GM21619 (cell line): Measurements from ENCODE around the gene TMEM205.
"Not testable (repeated sequence)": the region's sequence is repeated elsewhere in the genome, so short reads cannot be mapped to it uniquely, and the experiment has no call there.

Source experiments
- ATAC-seq: cut with Tn5 transposase; IDR thresholded peaks from one replicate; pipeline ENCODE4 v1.9.1; 2021; ENCODE audit not compliant: unreplicated experiment

The TMEM205 gene

DNA sequence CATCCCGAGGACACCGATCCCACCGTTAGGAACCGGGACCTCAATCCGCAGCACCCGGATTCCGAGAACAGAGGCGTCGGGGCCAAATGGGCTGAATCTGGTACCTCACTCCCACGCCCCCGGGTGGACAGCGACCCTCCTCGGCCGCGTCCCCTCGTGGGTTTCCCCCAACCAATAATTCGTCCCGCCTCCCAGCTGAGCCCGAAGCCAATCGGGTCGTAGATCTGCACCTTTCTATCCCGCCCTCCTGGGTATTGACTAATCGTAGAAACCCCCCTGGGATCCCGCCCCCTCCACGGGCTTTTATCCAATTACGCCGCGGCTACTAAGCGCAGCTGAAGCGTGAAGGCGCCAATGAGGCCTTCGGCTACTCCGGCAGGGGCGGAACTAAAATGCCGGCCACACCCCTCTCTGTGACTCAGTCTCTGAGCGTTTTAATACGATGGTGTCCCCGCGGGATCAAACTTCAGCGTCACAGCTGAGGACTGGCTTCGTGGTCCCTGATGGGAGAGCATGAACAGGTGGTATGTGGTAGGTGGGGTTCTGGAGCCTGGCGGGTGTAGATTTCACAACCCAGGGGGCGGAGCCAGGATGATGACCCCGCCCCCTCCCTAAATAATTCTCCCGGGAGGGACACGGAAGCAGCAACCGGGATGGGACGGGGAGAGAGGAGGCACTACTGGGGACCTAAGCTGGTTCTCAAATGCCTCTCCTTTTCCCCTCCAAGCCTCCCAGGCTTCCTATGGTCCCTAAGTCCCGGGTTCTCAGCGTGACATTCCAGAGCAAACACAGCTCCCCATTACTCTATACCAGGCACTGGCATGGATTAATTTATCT lies at the start of gene TMEM205, which contains the start of gene CCDC159:
TSS of gene TMEM205 (minus strand) at position 165 of the 837 bp plus-strand sequence. CDS start 649 bp downstream, outside the sequence.
TSS of gene CCDC159 (plus strand) at position 416 of the 837 bp plus-strand sequence. CDS start at position 504, 88 bp downstream.
- peak; percentile 82 for ATAC-seq

DNA sequence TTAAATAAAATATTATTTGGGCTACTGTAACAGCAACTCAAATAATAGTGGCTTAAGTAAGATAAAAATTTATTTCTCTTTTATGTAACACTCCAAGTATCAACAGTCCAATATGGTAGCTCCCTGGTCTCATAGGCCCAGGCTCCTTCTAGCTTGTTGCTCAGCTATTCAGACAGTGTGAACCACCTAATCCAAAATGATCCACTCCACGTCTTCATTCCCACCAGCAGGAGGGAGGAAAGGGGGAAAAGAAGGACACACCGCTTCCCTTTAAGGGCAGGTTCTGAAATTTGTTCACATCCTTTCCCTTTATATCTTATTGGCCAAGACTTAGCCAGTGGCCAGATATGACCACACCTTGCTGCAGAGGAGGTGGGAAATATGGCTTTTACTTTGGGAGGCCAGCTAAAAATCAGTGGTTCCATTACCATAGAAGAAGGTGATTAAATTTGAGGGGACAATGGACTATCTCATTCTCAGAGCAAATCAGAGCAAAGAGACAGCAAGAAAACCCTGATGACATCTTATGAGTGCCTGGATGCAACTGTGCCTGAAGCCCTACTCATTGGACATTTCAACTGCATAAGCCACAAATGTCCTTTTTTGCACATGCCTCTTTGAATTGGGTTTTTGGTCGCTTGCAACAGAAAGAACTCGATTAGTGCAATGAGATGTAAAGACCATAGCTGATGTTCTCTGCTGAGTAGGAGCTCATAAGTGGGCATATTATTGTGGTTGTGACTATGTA lies 45.0 kb upstream of the TMEM205 start:
- ATAC-seq: no peak

DNA sequence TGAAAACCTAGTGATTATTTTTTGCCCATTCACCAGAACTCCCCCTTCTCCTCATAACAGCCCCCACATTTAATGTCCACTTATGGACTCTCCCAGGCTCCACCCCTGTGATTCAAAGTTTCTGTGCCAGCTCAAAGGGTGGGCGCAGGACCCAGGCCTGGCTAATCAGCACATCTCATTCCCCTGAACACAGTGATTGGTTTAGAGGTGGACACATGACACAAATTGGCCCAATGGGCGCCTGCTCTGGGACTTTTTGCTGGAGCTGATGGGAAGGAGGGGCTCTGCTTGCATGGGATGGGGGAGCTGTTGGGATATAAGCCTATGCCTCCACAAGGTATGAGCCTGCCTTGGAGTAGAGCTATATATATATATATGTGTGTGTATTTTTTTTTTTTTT lies 44.3 kb upstream of the TMEM205 start:
- no peak for ATAC-seq

DNA sequence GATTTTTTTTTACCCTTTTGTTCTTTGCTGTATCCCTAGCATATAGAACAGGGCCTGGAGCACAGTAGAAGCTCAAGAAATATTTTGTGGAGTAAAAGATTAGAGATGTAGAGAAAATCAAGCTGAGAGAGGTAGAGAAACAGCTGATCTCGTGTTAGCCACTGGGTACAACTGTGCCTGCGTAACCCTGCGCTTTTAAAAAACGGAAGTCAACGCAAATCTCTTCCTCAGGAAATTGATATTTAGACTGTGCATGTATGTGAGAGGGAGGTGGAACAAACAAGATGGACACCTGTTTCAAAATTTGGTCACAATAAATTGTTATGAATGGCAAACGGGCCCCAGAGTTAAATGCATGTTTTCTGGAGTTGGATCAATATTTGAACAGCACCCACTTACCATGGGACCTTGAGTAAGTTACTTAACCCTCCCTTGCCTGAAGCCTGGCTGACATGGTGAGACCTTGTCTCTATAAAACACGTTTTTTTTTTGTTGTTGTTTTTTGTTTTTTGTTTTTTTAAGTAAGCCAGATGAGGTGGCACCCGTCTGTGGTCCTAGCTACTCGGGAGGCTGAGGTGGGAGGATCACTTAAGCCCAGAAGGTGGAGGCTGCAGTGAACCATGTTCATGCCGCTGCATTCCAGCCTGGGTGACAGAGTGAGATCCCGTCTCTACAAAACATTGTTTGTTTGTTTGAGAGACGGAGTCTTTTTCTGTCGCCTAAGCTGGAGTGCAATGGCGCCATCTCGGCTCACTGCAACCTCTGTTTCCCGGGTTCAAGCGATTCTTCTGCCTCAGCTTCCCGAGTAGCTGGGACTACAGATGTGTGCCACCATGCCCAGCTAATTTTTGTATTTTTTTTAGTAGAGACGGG lies 41.3 kb upstream of the TMEM205 start:
- no peak for ATAC-seq

DNA sequence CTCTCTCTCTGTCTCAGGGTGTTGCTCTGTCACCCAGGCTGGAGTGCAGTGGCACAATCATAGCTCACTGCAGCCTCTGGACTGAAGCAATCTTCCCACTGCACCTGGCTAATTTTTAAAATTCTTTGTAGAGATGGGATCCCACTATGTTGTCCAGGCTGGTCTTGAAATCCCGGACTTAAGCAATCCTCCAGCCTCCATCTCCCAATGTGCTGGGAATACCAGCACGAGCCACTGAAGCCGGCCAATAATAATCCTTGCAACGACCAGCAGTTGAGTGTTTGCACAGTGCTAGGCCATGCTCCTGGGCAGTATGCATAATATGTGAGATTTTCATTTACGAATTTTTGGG lies 38.7 kb upstream of the TMEM205 start:
- no peak for ATAC-seq

DNA sequence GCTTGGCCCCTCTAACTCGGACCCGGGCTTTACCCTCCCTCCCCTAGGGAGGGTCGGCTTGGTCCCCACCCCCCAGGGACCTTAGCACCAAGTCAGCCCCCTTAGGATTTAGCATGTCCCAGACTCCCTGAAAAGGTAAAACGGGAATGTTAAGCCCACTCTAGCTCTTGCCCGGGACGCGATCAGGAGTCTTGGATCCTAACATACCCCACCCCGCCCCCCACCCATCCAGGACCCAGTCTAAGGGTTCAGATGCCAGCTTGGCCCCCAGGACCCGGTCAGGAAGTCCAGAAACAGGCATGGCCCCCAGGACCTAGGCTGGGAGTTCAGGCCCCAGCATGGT lies 37.6 kb upstream of the TMEM205 start:
- ATAC-seq: no peak

DNA sequence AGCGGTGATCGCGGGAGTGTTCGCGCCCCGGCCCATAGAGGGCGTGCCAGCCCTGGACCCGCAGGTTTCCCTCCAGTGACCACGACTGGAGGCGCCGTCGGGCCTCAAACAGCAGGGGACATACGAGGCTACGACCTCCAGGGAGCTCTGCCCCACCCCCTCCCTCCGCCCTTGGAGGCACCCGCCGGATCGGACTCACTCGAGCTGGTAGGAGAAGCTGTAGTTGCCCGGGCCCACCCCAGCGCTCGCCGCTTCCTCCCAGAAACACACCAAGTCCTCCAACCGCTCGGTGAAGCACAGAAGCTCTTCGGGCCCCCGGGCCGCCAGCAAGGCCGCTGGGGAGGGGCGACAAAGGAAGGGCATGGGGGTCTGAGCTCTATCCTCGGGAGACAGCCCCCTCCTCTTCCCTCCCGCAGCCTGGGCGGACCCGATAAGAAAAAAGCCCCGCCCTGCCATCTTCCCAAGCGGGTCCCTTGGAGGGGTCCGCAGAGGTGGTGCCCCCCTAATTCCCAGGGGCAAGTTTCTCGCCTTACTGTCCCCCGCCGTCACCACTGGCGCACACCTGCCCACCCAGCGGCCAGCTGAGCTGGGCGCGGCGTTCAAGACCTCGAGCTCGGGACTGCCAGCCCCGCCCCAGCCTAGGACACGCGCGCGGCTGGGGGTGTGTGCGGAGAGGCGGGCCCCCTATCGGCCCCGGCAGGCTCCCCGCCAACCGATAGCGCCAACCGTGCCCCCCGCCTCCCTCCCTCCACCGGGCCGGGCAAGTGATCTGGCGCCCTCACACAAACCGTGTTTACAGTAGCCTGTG lies 37.0 kb upstream of the TMEM205 start:
- ATAC-seq: no peak

DNA sequence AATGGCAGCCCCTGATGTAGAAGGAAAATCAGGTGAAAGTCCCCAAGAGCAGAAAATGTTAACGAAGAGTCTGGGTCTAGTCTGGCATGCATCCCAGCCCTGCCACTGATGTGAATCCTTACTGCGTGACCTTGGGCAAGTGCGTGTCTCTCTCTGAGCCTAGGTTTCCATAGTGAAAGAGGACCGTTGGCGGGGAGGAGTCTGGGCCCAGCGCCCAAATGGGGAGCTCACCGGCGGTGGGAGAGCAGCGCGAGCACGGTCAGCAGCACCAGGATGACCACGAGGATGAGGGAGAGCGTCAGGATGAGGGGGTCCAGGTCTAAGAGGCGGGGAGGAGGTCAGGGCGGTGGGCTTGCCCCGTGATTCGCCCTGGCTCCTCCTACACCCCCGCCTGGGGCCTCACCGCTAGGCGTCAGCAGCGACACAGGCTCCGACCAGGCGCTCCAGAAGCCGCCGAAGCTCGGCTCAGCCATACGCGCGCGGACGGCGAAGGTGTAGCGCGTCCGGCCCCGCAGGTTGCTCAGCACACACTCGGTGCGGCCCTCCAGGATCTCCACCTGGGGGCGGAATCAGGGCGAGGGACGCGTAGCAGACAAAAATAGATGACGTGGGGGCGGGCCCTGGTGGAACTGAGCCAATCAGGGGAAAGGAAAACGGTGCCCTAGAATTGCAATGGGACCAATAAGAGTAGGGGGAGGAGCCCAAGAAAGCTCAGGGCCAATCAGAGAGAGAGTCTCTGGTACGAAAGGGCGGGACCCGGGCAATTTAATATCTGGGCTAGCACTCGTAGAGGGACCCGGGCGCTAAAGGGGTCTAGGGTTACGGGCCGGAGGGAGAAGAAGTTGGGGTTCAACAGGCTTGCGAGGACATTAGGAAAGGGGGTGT lies 34.8 kb upstream of the TMEM205 start:
- peak; percentile 68 for ATAC-seq

DNA sequence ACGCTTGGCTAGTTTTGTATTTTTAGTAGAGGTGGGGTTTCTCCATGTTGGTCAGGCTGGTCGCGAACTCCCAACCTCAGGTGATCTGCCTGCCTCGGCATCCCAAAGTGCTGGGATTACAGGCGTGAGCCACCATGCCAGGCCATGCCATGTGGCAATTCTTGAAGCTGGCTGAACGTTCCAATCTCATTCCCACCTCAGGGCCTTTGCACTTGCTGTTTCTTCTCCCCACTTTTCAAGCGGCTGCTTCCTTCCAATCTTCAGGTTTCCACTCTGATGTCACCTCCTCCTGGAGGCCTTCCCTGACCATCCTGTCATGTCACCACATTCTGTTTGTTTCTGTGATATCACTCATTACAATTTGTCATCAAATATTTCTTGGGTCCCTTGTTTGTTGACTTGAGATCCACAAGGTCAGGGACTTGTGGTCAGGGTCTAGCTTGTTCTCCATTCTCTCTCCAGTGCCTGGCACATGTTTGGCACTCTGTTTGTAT lies 33.8 kb upstream of the TMEM205 start:
- ATAC-seq: no peak

DNA sequence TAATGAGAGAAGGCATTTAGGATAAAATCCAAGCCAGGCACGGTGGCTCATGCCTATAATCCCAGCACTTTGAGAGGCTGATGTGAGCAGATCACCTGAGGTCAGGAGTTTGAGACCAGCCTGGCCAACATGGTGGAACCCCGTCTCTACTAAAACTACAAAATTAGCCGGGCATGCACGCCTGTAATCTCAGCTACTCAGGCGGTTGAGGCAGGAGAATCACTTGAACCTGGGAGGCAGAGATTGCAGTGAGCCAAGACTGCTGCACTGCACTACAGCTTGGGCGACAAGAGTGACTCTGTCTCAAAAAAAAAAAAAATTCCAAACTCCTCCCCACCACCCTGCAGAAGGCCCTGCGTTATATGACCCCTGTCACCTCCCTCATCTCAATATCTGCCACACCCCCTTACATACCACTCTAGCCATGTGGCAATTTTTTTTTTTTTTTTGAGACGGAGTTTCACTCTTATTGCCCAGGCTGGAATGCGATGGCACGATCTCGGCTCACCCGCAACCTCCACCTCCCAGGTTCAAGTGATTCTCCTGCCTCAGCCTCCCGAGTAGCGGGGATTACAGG lies 33.3 kb upstream of the TMEM205 start:
- ATAC-seq: not testable (repeated sequence)

DNA sequence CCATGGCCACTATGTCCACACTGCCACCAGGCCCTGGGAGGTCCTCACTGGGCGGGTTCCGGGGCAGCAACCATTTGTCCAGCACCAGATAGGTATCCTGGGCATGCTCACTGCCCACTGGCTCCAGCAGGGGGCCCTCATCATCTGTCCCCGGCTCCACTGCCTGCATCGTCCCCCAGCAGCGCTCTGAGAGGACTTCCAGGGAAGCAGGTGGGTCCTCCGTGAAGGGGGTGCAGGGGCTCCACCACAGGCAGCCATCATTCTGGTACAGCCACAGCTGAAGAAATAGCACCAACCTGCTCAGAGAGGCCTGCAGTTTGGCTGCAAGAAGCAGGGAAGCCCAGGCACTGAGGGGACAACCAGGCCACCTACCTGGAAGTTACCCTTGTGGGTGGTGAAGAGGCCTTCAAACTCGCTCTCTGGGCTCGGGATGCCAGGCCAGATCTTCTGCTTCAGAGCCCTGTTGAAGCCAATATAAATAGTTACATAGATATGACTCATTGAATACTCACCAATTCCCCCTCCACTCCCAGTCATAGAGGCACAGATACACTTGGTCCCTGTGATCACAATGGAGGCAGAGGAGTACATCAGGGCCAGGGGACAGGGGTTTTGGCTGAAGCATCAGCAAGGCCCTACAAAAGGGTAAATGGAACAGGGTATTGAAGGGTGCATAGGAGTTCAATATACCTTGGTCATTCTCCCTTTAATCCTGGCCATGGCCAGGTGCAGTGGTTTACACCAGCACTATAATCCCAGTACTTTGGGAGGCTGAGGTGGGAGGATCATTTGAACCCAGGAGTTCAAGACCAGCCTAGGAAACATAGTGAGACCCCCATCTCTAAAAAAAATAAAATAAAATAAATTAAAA lies 32.5 kb upstream of the TMEM205 start:
- no peak for ATAC-seq

DNA sequence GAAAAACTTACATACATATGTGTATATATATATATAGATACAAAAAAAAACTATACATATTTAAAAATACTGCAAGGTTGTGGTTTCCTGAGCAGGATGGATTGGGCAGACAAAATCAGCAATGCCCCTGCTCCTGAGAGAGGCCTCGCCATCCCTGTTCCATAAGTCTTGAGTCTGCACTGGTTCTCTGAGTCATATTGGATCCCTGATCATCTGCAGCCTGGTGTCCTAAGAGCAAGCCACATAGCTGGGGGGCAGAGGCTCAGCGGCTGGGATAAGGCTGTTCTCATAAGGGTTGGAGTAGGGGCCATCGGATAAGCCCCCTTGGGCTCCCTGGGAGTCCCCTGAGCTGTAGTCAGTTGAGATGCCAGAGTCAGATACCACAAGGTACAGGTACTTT lies 31.7 kb upstream of the TMEM205 start:
- ATAC-seq: no peak

DNA sequence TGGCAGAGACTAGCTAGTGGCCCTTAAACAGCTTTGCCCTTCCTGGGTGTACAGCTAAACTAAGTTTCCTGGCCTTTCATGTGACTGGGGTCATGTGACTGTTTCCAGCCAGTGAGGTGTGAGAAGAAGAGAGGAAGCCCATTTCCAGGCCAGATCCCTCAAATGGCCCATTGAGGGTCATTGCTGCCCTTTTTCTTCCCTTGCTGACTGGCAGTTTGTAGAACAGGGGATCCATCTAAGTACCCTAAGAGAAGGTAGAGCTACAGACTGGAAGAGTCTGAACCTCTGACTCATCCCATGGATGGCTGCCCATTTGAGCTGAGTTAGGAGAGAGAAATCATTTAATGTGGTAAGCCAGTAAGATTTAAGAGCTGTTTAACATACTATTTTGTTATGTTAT lies 31.2 kb upstream of the TMEM205 start:
- ATAC-seq: no peak

DNA sequence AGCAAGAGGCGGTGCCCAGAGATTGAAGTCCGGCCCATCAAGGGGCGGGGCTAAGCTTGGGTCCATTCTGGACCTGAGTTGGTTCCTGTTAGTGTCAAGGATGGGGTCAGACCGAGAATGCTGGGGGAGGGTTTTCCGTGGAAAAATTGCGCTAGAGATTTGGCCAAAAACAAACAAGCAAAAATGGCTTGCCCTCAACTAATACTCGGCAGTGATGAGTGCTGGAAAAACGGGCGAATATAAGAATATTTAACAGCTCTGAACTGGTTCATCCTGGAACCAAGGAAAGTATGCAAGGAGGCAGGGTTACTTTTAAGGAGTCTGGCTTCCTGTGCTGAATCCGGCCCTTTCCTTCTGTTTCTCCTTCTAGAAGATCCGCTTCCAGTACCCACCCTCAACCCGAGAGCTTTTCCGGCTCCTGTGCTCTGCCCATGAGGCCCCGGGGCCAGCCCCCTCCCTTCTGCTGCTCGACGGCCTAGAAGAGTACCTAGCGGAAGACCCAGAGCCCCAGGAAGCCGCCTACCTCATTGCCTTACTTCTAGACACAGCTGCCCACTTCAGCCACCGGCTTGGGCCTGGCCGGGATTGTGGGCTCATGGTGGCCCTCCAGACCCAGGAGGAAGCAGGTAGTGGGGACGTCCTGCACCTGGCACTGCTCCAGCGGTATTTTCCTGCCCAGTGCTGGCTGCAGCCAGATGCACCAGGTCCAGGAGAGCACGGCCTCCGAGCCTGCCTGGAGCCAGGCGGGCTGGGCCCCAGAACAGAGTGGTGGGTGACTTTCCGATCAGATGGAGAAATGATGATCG lies 29.3 kb upstream of the TMEM205 start:
- ATAC-seq: no peak

DNA sequence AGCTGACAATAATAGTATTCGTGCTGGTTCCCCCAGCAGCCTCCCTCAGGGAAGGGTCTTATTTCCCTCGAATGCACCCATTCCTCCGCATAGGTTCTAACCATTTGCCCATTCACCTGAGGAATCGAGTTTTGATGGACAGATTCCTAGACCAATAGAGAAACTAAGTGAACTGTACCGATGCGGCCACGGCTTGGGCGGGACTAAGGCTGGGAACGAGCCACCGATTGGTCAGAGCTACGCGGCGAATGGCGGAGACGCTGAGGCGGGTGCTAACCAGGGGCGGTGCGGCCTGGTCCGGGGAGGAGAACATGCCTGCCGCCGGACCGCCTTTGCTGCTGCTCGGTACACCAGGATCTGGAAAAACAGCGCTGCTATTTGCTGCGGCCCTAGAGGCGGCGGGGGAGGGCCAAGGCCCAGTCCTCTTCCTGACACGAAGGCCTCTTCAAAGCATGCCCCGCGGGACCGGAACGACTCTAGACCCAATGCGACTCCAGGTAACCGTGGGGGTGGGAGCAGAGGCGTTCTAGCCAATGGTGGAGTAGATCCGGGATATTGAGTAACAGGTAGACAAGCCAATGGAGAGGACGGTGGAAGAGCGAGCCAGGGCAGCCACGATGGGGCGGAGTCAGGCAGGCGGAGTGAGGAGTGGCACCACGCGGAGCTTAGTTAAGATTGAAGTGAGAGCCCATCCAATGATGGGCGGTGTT lies 28.5 kb upstream of the TMEM205 start, which contains the start of gene SWSAP1:
TSS of gene SWSAP1 (plus strand) at position 234 of the 710 bp plus-strand sequence. CDS start at position 249, 15 bp downstream.
- ATAC-seq: peak; percentile 80

DNA sequence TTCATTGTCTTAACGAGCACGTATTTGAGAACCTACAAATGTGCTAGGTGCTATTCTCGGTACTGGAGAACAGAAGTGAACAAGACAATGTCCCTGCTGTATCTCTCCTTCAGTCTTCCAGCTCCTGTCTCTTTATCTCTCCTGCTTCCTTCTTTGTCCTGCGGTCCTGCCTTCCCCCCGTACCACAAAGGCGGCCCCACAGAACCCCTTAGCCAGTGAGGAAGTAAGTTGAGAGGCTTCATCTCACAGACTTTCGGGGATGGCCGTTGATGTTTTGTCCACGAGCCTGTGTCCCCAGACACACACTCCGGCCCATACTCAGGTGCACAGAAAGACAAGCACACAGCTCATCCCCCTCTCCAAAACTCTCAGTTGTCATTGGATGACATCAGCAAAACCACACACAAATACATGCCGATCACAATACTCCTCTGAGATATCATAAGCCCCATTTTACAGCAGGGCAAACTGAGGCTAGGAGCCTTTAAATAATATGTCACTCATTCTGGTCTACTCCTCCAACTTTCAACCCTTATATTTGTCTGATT lies 27.9 kb upstream of the TMEM205 start:
- ATAC-seq: no peak
